ENCODE results near the gene LRRN4. TPM values are rescaled to one million over a fixed set of nuclear protein-coding genes. Genes with fewer than 3 reads are reported as not detected.

The LRRN4 gene
- polyA plus RNA-seq, 1 donor from 2014 or later = 0.26 TPM

DNA sequence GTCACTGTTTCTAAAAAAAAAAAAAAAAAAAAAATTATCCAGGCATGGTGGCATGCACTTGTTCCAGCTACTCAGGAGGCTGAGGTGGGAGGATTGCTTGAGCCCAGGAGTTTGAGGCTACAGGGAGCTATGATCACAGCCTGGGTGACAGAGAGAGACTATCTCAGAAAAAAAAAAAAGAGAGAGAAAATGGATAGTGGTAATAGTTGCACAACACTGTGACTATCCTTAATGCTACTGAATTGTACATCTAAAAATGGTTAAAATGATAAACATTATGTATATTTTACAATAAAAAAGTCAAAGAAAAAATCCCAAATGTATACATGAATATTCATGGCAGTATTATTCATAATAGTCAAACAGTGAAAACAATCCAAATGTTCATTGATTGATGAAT, 46.0 kb upstream of the LRRN4 start:
- H3F3A ChIP-seq (ENCODE audit: insufficient read depth, low read length, poor library complexity, severe bottlenecking) = no peaks in the 10 kb centered on the region
- H2AFZ ChIP-seq (ENCODE audit: low read depth, low read length) = no peak overlapping the region
- no peak for TF ChIP-seq RAD21 (conservative IDR thresholded peaks at IDR 0.05)
- TF ChIP-seq POLR2AphosphoS5 (IDR thresholded peaks at IDR 0.05) = no peak
- no peak for TF ChIP-seq SMC3 (conservative IDR thresholded peaks at IDR 0.05; ENCODE audit: poor library complexity)
- no peak for TF ChIP-seq TAF1 (IDR thresholded peaks at IDR 0.05; ENCODE audit: low read depth)
- TF ChIP-seq EZH2 (IDR thresholded peaks at IDR 0.05; ENCODE audit: borderline replicate concordance, insufficient read depth, low read length, poor library complexity, severe bottlenecking) = no peak
- no peak overlapping the region for H3K4me3 ChIP-seq (ENCODE audit: low read length)
- H3K4me2 ChIP-seq (ENCODE audit: low read length) = no peak overlapping the region
- H3K9ac ChIP-seq (ENCODE audit: low read length) = no peak overlapping the region
- no peaks in the 10 kb centered on the region for H3K9me2 ChIP-seq (ENCODE audit: insufficient read depth, low read length)
- no peak overlapping the region for H3K27ac ChIP-seq (ENCODE audit: low read length)
- no peaks in the 10 kb centered on the region for H3K36me3 ChIP-seq (ENCODE audit: insufficient read depth, low read length)
- no peaks in the 10 kb centered on the region for H3K9me3 ChIP-seq (ENCODE audit: low read length)
- no peaks in the 10 kb centered on the region for H3K27me3 ChIP-seq (ENCODE audit: insufficient read depth, low read depth, low read length)
- no peaks in the 10 kb centered on the region for H4K20me1 ChIP-seq (ENCODE audit: insufficient read depth)
- no peaks in the 10 kb centered on the region for H3K79me2 ChIP-seq (replicated peaks; ENCODE audit: insufficient read depth, low read length)

- Histone ChIP-seq H2AFZ (ENCODE audit: low read depth, low read length) (no peak overlapping the region), H3F3A (ENCODE audit: insufficient read depth, low read length, poor library complexity, severe bottlenecking) (no peaks in the 10 kb centered on the region), H4K20me1 (ENCODE audit: insufficient read depth) (no peaks in the 10 kb centered on the region), H3K27me3 (ENCODE audit: insufficient read depth, low read depth, low read length) (no peaks in the 10 kb centered on the region), H3K4me2 (ENCODE audit: low read length) (no peak overlapping the region), H3K79me2 (replicated peaks; ENCODE audit: insufficient read depth, low read length) (no peaks in the 10 kb centered on the region), H3K9me2 (ENCODE audit: insufficient read depth, low read length) (no peaks in the 10 kb centered on the region), H3K27ac (ENCODE audit: low read length) (no peak overlapping the region), H3K9ac (ENCODE audit: low read length) (no peak overlapping the region), H3K36me3 (ENCODE audit: insufficient read depth, low read length) (no peaks in the 10 kb centered on the region), H3K4me3 (ENCODE audit: low read length) (no peak overlapping the region), H3K9me3 (ENCODE audit: low read length) (no peaks in the 10 kb centered on the region)
- TF ChIP-seq, protein P1, sequence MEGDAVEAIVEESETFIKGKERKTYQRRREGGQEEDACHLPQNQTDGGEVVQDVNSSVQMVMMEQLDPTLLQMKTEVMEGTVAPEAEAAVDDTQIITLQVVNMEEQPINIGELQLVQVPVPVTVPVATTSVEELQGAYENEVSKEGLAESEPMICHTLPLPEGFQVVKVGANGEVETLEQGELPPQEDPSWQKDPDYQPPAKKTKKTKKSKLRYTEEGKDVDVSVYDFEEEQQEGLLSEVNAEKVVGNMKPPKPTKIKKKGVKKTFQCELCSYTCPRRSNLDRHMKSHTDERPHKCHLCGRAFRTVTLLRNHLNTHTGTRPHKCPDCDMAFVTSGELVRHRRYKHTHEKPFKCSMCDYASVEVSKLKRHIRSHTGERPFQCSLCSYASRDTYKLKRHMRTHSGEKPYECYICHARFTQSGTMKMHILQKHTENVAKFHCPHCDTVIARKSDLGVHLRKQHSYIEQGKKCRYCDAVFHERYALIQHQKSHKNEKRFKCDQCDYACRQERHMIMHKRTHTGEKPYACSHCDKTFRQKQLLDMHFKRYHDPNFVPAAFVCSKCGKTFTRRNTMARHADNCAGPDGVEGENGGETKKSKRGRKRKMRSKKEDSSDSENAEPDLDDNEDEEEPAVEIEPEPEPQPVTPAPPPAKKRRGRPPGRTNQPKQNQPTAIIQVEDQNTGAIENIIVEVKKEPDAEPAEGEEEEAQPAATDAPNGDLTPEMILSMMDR (IDR thresholded peaks at IDR 0.05; ENCODE audit: poor library complexity, severe bottlenecking) = no peak
- no peak for TF ChIP-seq EP300 (conservative IDR thresholded peaks at IDR 0.05; ENCODE audit: poor library complexity, severe bottlenecking)
- TF ChIP-seq TAF1 (IDR thresholded peaks at IDR 0.05; ENCODE audit: low read depth) = no peak
- TF ChIP-seq POLR2AphosphoS5 (IDR thresholded peaks at IDR 0.05) = no peak
- TF ChIP-seq, protein P2, sequence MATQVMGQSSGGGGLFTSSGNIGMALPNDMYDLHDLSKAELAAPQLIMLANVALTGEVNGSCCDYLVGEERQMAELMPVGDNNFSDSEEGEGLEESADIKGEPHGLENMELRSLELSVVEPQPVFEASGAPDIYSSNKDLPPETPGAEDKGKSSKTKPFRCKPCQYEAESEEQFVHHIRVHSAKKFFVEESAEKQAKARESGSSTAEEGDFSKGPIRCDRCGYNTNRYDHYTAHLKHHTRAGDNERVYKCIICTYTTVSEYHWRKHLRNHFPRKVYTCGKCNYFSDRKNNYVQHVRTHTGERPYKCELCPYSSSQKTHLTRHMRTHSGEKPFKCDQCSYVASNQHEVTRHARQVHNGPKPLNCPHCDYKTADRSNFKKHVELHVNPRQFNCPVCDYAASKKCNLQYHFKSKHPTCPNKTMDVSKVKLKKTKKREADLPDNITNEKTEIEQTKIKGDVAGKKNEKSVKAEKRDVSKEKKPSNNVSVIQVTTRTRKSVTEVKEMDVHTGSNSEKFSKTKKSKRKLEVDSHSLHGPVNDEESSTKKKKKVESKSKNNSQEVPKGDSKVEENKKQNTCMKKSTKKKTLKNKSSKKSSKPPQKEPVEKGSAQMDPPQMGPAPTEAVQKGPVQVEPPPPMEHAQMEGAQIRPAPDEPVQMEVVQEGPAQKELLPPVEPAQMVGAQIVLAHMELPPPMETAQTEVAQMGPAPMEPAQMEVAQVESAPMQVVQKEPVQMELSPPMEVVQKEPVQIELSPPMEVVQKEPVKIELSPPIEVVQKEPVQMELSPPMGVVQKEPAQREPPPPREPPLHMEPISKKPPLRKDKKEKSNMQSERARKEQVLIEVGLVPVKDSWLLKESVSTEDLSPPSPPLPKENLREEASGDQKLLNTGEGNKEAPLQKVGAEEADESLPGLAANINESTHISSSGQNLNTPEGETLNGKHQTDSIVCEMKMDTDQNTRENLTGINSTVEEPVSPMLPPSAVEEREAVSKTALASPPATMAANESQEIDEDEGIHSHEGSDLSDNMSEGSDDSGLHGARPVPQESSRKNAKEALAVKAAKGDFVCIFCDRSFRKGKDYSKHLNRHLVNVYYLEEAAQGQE (IDR thresholded peaks at IDR 0.05; ENCODE audit: borderline replicate concordance) = no peak
- no peak for TF ChIP-seq MXI1 (conservative IDR thresholded peaks at IDR 0.05; ENCODE audit: poor library complexity, severe bottlenecking)
- no peak for TF ChIP-seq EZH2 (IDR thresholded peaks at IDR 0.05; ENCODE audit: borderline replicate concordance, insufficient read depth, low read length, poor library complexity, severe bottlenecking)
- TF ChIP-seq SMC3 (conservative IDR thresholded peaks at IDR 0.05; ENCODE audit: poor library complexity) = no peak
- no peak for TF ChIP-seq RAD21 (conservative IDR thresholded peaks at IDR 0.05)
Observed at GRCh38 chr20:6095409-6095808, 41.5 kb upstream of the LRRN4 start.

Measured in neural cell (in vitro differentiated cells).